SK-N-SH treated with all-trans-retinoic acid at 6 μM for 48 hours (cell line): ENCODE results near the gene PRSS8.

Experiments
- ATAC-seq: fragments of 200-7000 bp; cut with Tn5 transposase; 3 replicates; pipeline ENCODE4 v1.9.1; 2020; ENCODE audit warnings: mild to moderate bottlenecking, moderate library complexity
- ARNTL ChIP-seq: fragments of 450-650 bp; formaldehyde crosslinking; IDR thresholded peaks from 2 replicates; pipeline ENCODE4 v1.5.0; 2020; ENCODE audit warnings: low read depth, mild to moderate bottlenecking, moderate library complexity, borderline replicate concordance
- CREB5 ChIP-seq: fragments of 250-450 bp; sonication (Bioruptor Pico); IDR thresholded peaks from 2 replicates; pipeline ENCODE4 v1.5.1; 2020; ENCODE audit warnings: low read depth, mild to moderate bottlenecking, moderate library complexity
- CSDC2 ChIP-seq: fragments of 250-450 bp; sonication (Bioruptor Pico); IDR thresholded peaks from 2 replicates; pipeline ENCODE4 v1.5.0; 2020; ENCODE audit warnings: mild to moderate bottlenecking, moderate library complexity
- GLIS3 ChIP-seq: fragments of 250-450 bp; sonication (Bioruptor Pico); IDR thresholded peaks from 2 replicates; pipeline ENCODE4 v1.5.0; 2020; ENCODE audit warnings: mild to moderate bottlenecking, moderate library complexity
- ISL1 ChIP-seq: fragments of 250-450 bp; sonication (Bioruptor Pico); IDR thresholded peaks from 2 replicates; pipeline ENCODE4 v2.1.2; 2022; ENCODE audit warnings: mild to moderate bottlenecking, moderate library complexity
- OSR1 ChIP-seq: fragments of 250-450 bp; sonication (Bioruptor Pico); IDR thresholded peaks from 2 replicates; pipeline ENCODE4 v1.8.0; 2022; ENCODE audit warnings: moderate library complexity, mild to moderate bottlenecking, inconsistent platforms
- PATZ1 ChIP-seq: fragments of 250-450 bp; sonication (Bioruptor Pico); IDR thresholded peaks from 2 replicates; pipeline ENCODE4 v1.8.0; 2020; ENCODE audit warnings: mild to moderate bottlenecking, moderate library complexity, borderline replicate concordance
- POU6F1 ChIP-seq: fragments of 250-450 bp; sonication (Bioruptor Pico); IDR thresholded peaks from 2 replicates; pipeline ENCODE4 v1.8.0; 2021; ENCODE audit warnings: low read depth, mild to moderate bottlenecking, moderate library complexity, borderline replicate concordance
- RARB ChIP-seq: fragments of 250-450 bp; sonication (Bioruptor Pico); IDR thresholded peaks from 2 replicates; pipeline ENCODE4 v1.8.0; 2021; ENCODE audit warnings: mild to moderate bottlenecking, moderate library complexity
- SNAI2 ChIP-seq: fragments of 250-450 bp; sonication (Bioruptor Pico); IDR thresholded peaks from 2 replicates; pipeline ENCODE4 v1.5.0; 2020; ENCODE audit warnings: mild to moderate bottlenecking, moderate library complexity
- TCF4 ChIP-seq: fragments of 250-450 bp; sonication (Bioruptor Pico); IDR thresholded peaks from 2 replicates; pipeline ENCODE4 v1.8.0; 2021; ENCODE audit warnings: mild to moderate bottlenecking, moderate library complexity, borderline replicate concordance
- TOX ChIP-seq: fragments of 250-450 bp; sonication (Bioruptor Pico); IDR thresholded peaks from 2 replicates; pipeline ENCODE4 v1.8.0; 2021; ENCODE audit warnings: mild to moderate bottlenecking, moderate library complexity, borderline replicate concordance
- ZC3H10 ChIP-seq: fragments of 250-450 bp; sonication (Bioruptor Pico); IDR thresholded peaks from 2 replicates; pipeline ENCODE4 v1.5.1; 2021; ENCODE audit warnings: mild to moderate bottlenecking, moderate library complexity
- ZFP3 ChIP-seq: fragments of 250-450 bp; sonication (Bioruptor Pico); IDR thresholded peaks from 2 replicates; pipeline ENCODE4 v1.5.0; 2020; ENCODE audit warnings: mild to moderate bottlenecking, moderate library complexity
- ZFP30 ChIP-seq: fragments of 450-650 bp; formaldehyde crosslinking; IDR thresholded peaks from 2 replicates; pipeline ENCODE4 v1.5.0; 2022; ENCODE audit warnings: mild to moderate bottlenecking, moderate library complexity
- ZNF565 ChIP-seq: fragments of 450-650 bp; formaldehyde crosslinking; conservative IDR thresholded peaks from 2 replicates; pipeline ENCODE4 v1.5.0; 2020; ENCODE audit warnings: low read depth, mild to moderate bottlenecking, moderate library complexity
- ZNF70 ChIP-seq: fragments of 450-650 bp; formaldehyde crosslinking; IDR thresholded peaks from 2 replicates; pipeline ENCODE4 v1.5.0; 2020; ENCODE audit warnings: mild to moderate bottlenecking, moderate library complexity
- TF ChIP-seq, protein P1 (sequence below): fragments of 250-450 bp; sonication (Bioruptor Pico); IDR thresholded peaks from 2 replicates; pipeline ENCODE4 v1.5.0; 2020; ENCODE audit warnings: mild to moderate bottlenecking, moderate library complexity

PRSS8 gene

DNA sequence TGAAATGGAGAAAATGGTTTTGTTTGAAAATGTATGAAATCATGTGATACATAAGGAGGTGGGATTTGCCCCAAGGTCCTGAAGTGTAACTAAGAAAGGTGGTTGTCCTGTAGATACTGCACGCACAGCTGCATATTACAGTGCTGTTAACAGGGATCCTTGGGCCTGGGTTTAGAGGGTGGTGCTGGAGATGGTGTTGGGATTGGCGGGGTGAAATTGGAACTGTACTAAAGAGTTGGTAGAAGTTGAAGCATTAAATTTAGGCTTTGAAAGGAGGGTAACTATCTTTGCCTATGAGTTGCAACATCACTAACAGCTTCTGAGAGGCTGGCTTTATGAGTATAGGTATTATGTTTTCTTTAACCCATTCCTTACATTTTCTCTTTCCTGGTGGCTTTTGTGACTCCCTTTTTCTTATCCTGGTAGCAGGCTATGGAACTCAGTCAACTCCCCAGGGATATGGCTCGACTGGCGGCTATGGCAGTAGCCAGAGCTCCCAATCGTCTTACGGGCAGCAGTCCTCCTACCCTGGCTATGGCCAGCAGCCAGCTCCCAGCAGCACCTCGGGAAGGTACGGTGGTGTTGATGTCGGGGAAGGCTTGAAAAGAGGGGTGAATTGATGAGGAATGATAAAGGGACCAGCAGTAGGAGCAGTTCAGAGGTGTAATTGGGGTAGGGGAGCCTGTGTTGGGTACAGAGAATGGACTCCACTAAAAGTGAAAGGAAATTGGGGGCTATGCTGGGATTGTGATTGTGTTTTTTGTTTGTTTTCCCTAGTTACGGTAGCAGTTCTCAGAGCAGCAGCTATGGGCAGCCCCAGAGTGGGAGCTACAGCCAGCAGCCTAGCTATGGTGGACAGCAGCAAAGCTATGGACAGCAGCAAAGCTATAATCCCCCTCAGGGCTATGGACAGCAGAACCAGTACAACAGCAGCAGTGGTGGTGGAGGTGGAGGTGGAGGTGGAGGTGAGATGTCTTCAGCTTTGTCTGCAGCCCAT, 48.2 kb upstream of the PRSS8 start:
- no peak for ATAC-seq
- TF ChIP-seq ZFP3, result no peak
- TF ChIP-seq, protein P1, sequence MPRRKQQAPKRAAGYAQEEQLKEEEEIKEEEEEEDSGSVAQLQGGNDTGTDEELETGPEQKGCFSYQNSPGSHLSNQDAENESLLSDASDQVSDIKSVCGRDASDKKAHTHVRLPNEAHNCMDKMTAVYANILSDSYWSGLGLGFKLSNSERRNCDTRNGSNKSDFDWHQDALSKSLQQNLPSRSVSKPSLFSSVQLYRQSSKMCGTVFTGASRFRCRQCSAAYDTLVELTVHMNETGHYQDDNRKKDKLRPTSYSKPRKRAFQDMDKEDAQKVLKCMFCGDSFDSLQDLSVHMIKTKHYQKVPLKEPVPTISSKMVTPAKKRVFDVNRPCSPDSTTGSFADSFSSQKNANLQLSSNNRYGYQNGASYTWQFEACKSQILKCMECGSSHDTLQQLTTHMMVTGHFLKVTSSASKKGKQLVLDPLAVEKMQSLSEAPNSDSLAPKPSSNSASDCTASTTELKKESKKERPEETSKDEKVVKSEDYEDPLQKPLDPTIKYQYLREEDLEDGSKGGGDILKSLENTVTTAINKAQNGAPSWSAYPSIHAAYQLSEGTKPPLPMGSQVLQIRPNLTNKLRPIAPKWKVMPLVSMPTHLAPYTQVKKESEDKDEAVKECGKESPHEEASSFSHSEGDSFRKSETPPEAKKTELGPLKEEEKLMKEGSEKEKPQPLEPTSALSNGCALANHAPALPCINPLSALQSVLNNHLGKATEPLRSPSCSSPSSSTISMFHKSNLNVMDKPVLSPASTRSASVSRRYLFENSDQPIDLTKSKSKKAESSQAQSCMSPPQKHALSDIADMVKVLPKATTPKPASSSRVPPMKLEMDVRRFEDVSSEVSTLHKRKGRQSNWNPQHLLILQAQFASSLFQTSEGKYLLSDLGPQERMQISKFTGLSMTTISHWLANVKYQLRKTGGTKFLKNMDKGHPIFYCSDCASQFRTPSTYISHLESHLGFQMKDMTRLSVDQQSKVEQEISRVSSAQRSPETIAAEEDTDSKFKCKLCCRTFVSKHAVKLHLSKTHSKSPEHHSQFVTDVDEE (CRISPR knock-in tag), result no peak
- TF ChIP-seq GLIS3, result no peak
- no peak for TF ChIP-seq ZFP30 (CRISPR knock-in tag)
- TF ChIP-seq ZNF565 (CRISPR knock-in tag), result no peak

GRCh38 chr16:31182391-31182790, 46.9 kb upstream of the PRSS8 start:
- TF ChIP-seq OSR1 (no peak), RARB (no peak), PATZ1 (no peak), ISL1 (CRISPR knock-in tag) (no peak), SNAI2 (CRISPR knock-in tag) (no peak), CSDC2 (CRISPR knock-in tag) (no peak), CREB5 (CRISPR knock-in tag) (no peak), TCF4 (CRISPR knock-in tag) (no peak), ZFP3 (no peak), TOX (CRISPR knock-in tag) (no peak)
- TF ChIP-seq, all 23 proteins: peak for 0

DNA sequence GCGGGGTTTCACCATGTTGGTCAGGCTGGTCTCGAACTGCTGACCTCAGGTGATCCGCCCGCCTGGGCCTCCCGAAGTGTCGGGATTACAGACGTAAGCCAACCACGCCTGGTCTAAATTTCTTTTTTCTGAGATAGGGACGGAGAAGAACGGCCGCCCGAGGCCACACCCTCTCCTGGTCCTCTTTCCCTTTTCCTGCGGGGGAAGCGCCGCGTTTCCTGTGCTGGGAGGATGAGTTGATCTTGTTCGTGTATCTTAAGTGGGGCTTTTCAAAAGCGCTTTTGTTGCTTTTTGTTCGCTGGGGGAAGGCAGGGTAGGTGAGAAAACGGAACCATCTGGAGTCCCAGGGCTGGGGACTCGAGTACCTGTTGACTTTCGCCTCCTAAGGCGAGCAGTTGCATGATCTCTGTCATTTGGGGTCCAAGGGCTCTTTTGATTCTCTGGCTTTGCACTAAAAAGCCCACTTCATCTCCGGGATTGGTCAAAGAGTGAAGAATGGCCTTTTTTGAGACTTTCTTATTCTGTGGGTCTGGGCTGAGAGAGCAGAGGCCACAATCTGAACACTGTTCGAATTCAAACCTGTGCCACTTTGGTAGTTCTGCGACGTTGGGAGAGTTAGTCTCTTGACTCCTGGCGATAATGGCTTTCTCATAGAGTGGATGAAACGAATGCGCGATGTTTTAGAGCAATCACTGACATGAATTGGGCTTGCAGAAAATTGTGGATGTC, 45.7 kb upstream of the PRSS8 start:
- ATAC-seq, result peak; percentile 5
- TF ChIP-seq POU6F1 (CRISPR knock-in tag) (no peak), RARB (no peak), ZC3H10 (CRISPR knock-in tag) (no peak), OSR1 (no peak), ARNTL (no peak), TOX (CRISPR knock-in tag) (no peak), SNAI2 (CRISPR knock-in tag) (no peak)
- TF ChIP-seq, all 23 proteins: peak for 0

More at GRCh38 chr16:31182391-31182790, 46.9 kb upstream of the PRSS8 start:
- no peak for ATAC-seq

DNA sequence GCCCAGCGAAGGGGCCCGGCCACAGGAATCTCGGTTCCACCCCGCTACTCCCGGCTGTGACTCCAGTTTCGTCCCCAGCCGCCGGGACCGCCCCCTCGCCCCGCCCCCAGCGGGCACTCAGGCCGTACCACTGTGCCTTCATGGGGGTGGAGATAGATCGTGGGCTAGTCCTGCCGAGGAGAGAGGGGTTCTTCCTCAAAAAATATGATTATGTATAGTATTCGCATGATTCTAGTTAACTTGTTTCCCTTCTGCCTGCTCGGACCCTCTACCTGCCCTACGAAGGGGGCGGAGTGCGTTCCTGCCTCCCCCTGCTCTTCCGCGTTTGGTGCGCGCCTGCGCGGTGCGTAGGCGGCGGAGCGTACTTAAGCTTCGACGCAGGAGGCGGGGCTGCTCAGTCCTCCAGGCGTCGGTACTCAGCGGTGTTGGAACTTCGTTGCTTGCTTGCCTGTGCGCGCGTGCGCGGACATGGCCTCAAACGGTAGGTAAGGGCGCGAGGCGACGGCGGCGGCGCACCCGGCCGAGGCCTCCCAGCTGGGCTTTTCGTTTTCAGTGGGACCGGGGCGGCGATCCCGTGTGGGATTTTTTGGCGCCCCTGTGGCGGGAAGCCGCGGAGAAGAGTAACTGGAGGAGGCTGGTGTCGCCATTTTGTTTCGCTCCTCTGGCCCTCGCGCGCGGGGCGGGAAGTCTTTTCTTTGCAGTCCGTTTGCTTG, 44.4 kb upstream of the PRSS8 start, which contains the start of gene FUS:
FUS (plus strand) TSS at position 393 of the 713 bp plus-strand sequence; CDS start at position 469, 76 bp downstream.
- peak; percentile 37; the same call in 1 of the 2 replicates for TF ChIP-seq ZNF70
- 0 out of 2 replicates have a peak, but pooled peaks have one; percentile 21 for TF ChIP-seq ZFP3
- TF ChIP-seq, protein P1 (CRISPR knock-in tag), result no peak
- TF ChIP-seq ZFP30 (CRISPR knock-in tag), result no peak
- TF ChIP-seq POU6F1 (CRISPR knock-in tag), result peak; percentile 34; the same call in 1 of the 2 replicates
- no peak for TF ChIP-seq ISL1 (CRISPR knock-in tag)
- peak; percentile 74 for ATAC-seq
